GM23248 (cell line): Measurements from ENCODE around the gene NXF3.
"Not testable (repeated sequence)": the region's sequence is repeated elsewhere in the genome, so short reads cannot be mapped to it uniquely, and the experiment has no call there.

ENCODE experiments used
- EZH2 ChIP-seq: fragments of 200-600 bp; sonication (generic); IDR thresholded peaks from 2 replicates; pipeline ENCODE4 v1.6.1; 2018; ENCODE audit warnings: antibody characterized with exemption, mild to moderate bottlenecking; ENCODE audit not compliant: insufficient read depth, poor library complexity, severe bottlenecking
- EZH2phosphoT487 ChIP-seq: fragments of 200-600 bp; sonication (generic); IDR thresholded peaks from 2 replicates; pipeline ENCODE4 v1.6.1; 2018; ENCODE audit warnings: antibody characterized with exemption, moderate library complexity, mild to moderate bottlenecking, low read depth; ENCODE audit not compliant: insufficient read depth

DNA sequence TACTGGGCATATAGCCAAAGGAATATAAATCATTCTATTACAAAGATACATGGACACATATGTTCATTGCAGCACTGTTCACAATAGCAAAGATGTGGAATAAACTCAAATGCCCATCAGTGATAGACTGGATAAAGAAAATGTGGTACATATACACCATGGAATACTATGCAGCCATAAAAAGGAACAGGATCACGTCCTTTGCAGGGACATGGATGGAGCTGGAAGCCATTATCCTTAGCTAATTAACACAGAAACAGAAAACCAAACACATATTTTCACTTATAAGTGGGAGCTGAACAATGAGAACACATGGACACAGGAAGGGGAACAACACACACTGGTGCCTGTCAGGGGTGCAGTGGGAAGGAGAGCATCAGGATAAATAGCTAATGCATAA lies 59.6 kb downstream of the NXF3 start:
- not testable (repeated sequence) for TF ChIP-seq EZH2, EZH2phosphoT487
